ENCODE measurements around the gene FBH1. TPM values are rescaled to one million over a fixed set of nuclear protein-coding genes. Genes with fewer than 3 reads are reported as not detected.

FBH1 gene
- total and polyA plus RNA-seq, 10 of the 15 experiments (the other 5 are each of a cell fraction or from before 2014, with no cell fraction given) = 6.1 to 67.6 (median 47.2) TPM

DNA sequence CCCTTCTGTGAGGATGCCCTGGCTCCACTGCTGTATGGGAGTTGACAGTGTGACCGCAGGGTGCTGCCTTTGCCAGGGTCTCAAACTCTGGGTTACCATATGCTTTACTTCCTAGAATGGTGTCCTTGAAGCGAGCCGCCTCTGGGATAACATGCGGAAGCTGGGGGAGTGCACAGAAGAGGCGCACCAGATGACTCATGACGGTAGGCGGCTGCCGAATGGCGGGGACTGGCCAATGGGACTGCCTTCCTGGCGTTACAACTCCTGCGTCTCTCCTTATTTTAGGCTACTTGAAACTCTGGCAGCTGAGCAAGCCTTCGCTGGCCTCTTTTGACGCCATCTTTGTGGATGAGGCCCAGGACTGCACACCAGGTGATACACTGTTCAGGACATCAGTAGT is 27.3 kb downstream of the FBH1 start:
- H3K79me2 ChIP-seq (ENCODE audit: control insufficient read depth, insufficient read depth, low read length) = no peaks in the 10 kb centered on the region
- SMC1A ChIA-PET (ENCODE audit: uncharacterized antibody, unreplicated experiment) = interaction anchor here (0.6 to 1.2 kb wide), 2 partner anchors 44 to 238 kb away, joined by 3 to 4 read pairs; no protein-coding TSS in a partner anchor
- no peak overlapping the region for H2AFZ ChIP-seq (ENCODE audit: control insufficient read depth, low read depth, low read length)
- no peak overlapping the region for H3K4me3 ChIP-seq
- no peak for DNase-seq (ENCODE audit: low read depth, low spot score)
- POLR2A ChIA-PET = interaction anchor here (0.6 kb wide), 1 partner anchor 54 kb away, joined by 3 read pairs; no protein-coding TSS in a partner anchor
- intact Hi-C loops (cut with micrococcal nuclease; ENCODE audit: unreplicated experiment) (no loop called here), in situ Hi-C loops (cut with MboI) (no loop called here)
- no peak overlapping the region for H3K27ac ChIP-seq (ENCODE audit: control insufficient read depth, insufficient read depth)
- H3K4me1 ChIP-seq (ENCODE audit: control insufficient read depth, insufficient read depth, low read length) = no peaks in the 10 kb centered on the region
- peaks cover 21 to 47% of the 10 kb centered on the region in 2 experiments for H3K36me3 ChIP-seq (ENCODE audit: control insufficient read depth in 2 of 2, insufficient read depth in 2 of 2, low read length in 1 of 2)
- no peak overlapping the region for H3K4me2 ChIP-seq (ENCODE audit: control insufficient read depth, insufficient read depth)
- no TSS peak for BruUV-seq (replicated peaks)
- H3K27me3 ChIP-seq (replicated peaks in 1 of 2; ENCODE audit: control insufficient read depth in 2 of 2, insufficient read depth in 2 of 2, low read length in 1 of 2) = no peaks in the 10 kb centered on the region
- FAIRE-seq = no peak
- CTCF ChIA-PET = no interaction called here
- 100% methylated on average over 13 of the region's 13 CpGs for WGBS (ENCODE audit: insufficient coverage, insufficient replicate concordance, low lambda C conversion rate, missing lambda C conversion rate)
- no peaks in the 10 kb centered on the region for H4K20me1 ChIP-seq (ENCODE audit: control insufficient read depth, insufficient read depth)
- H3K9me3 ChIP-seq (replicated peaks; ENCODE audit: control insufficient read depth, insufficient read depth, low read length) = no peaks in the 10 kb centered on the region
- RAD21 ChIA-PET (ENCODE audit: unreplicated experiment) = no interaction called here
- TF ChIP-seq CBX5 (IDR thresholded peaks at IDR 0.05; ENCODE audit: low read depth) (no peak), SUZ12 (IDR thresholded peaks at IDR 0.05; ENCODE audit: unreplicated experiment) (no peak), LARP7 (IDR thresholded peaks at IDR 0.05) (no peak), MTA3 (IDR thresholded peaks at IDR 0.05; ENCODE audit: borderline replicate concordance, low read length) (no peak), ETV6 (conservative IDR thresholded peaks at IDR 0.05 in 1 of 2, IDR thresholded peaks at IDR 0.05 in 1 of 2; ENCODE audit: borderline replicate concordance in 1 of 2, low read depth in 1 of 2) (no peak), MTA2 (IDR thresholded peaks at IDR 0.05; ENCODE audit: low read depth) (no peak), RUNX3 (IDR thresholded peaks at IDR 0.05; ENCODE audit: low read length) (no peak), SMAD5 (IDR thresholded peaks at IDR 0.05; ENCODE audit: low read depth) (no peak), BMI1 (IDR thresholded peaks at IDR 0.05; ENCODE audit: borderline replicate concordance) (no peak), FOXK2 (IDR thresholded peaks at IDR 0.05) (no peak), PML (IDR thresholded peaks at IDR 0.05; ENCODE audit: low read length) (no peak), SUPT20H (IDR thresholded peaks at IDR 0.05; ENCODE audit: borderline replicate concordance, control insufficient read depth, low read depth, low read length) (no peak)
- TF ChIP-seq, protein P1, sequence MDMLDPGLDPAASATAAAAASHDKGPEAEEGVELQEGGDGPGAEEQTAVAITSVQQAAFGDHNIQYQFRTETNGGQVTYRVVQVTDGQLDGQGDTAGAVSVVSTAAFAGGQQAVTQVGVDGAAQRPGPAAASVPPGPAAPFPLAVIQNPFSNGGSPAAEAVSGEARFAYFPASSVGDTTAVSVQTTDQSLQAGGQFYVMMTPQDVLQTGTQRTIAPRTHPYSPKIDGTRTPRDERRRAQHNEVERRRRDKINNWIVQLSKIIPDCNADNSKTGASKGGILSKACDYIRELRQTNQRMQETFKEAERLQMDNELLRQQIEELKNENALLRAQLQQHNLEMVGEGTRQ (IDR thresholded peaks at IDR 0.05; ENCODE audit: borderline replicate concordance, low read depth, low read length) = no peak
- TF ChIP-seq, protein P2, sequence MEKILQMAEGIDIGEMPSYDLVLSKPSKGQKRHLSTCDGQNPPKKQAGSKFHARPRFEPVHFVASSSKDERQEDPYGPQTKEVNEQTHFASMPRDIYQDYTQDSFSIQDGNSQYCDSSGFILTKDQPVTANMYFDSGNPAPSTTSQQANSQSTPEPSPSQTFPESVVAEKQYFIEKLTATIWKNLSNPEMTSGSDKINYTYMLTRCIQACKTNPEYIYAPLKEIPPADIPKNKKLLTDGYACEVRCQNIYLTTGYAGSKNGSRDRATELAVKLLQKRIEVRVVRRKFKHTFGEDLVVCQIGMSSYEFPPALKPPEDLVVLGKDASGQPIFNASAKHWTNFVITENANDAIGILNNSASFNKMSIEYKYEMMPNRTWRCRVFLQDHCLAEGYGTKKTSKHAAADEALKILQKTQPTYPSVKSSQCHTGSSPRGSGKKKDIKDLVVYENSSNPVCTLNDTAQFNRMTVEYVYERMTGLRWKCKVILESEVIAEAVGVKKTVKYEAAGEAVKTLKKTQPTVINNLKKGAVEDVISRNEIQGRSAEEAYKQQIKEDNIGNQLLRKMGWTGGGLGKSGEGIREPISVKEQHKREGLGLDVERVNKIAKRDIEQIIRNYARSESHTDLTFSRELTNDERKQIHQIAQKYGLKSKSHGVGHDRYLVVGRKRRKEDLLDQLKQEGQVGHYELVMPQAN (conservative IDR thresholded peaks at IDR 0.05) = no peak
- TF ChIP-seq, protein P3, sequence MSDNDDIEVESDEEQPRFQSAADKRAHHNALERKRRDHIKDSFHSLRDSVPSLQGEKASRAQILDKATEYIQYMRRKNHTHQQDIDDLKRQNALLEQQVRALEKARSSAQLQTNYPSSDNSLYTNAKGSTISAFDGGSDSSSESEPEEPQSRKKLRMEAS (IDR thresholded peaks at IDR 0.05; ENCODE audit: low read depth, low read length) = no peak
- ATAC-seq = no peak
- no peak overlapping the region for H3K9ac ChIP-seq (ENCODE audit: control insufficient read depth, insufficient read depth, low read length)

All from GM12878 (cell line).